Gastroesophageal sphincter (tissue), 4 donors: ENCODE results near the gene GSTM1. TPM values are rescaled to one million over a fixed set of nuclear protein-coding genes. Genes with fewer than 3 reads are reported as not detected.
"Not testable (repeated sequence)": the region's sequence is repeated elsewhere in the genome, so short reads cannot be mapped to it uniquely, and the experiment has no call there.

ENCODE experiments used
- ATAC-seq: fragments of 150-250 bp; one replicate; pipeline ENCODE4 v1.9.1; 2016; ENCODE audit warnings: mild to moderate bottlenecking, moderate library complexity
- H3K27ac ChIP-seq, 4 donors: fragments of 200-600 bp; sonication (generic) in 3 of 4; 1 replicate in 3 of 4; 2 replicates in 1 of 4; pipeline ENCODE4 v1.5.1; 2016 to 2019
- H3K27me3 ChIP-seq: fragments of 200-600 bp; sonication (generic); one replicate; pipeline ENCODE4 v1.5.1; 2019
- H3K36me3 ChIP-seq, 2 donors: fragments of 200-600 bp; sonication (generic); one replicate each; pipeline ENCODE4 v1.5.1; 2019; ENCODE audit warnings: control low read depth in 1 of 2
- H3K4me1 ChIP-seq, 3 donors: fragments of 200-600 bp; sonication (generic); 1 replicate in 2 of 3; 2 replicates in 1 of 3; pipeline ENCODE4 v1.5.1; 2016 to 2019; ENCODE audit warnings: control low read depth in 2 of 3
- H3K4me3 ChIP-seq, 2 donors: fragments of 200-600 bp; sonication (generic); one replicate each; pipeline ENCODE4 v1.5.1; 2019; ENCODE audit warnings: mild to moderate bottlenecking in 1 of 2, moderate library complexity in 1 of 2
- H3K9me3 ChIP-seq, 3 donors: fragments of 200-600 bp; sonication (generic); one replicate each; pipeline ENCODE4 v1.5.1; 2017 to 2019; ENCODE audit warnings: control low read depth in 2 of 3
- CTCF ChIP-seq, 4 experiments: fragments of 200-600 bp in 2 of 4; fragments of 450-650 bp in 2 of 4; sonication (generic) in 1 of 4; IDR thresholded peaks; one replicate each; pipeline ENCODE4 v1.5.1; 2017 to 2019; ENCODE audit warnings: antibody characterized with exemption in 4 of 4, mild to moderate bottlenecking in 2 of 4, moderate library complexity in 2 of 4
- EP300 ChIP-seq: sonication (generic); formaldehyde crosslinking; IDR thresholded peaks from one replicate; pipeline ENCODE4 v1.6.1; 2017; ENCODE audit warnings: antibody characterized with exemption, mild to moderate bottlenecking
- POLR2A ChIP-seq, 2 donors: fragments of 450-650 bp; IDR thresholded peaks; one replicate each; pipeline ENCODE4 v1.6.1; 2017; ENCODE audit warnings: antibody characterized with exemption in 2 of 2, mild to moderate bottlenecking in 2 of 2, moderate library complexity in 1 of 2
- POLR2AphosphoS5 ChIP-seq: sonication (generic); formaldehyde crosslinking; IDR thresholded peaks from one replicate; pipeline ENCODE4 v1.6.1; 2017; ENCODE audit warnings: antibody characterized with exemption
- whole genome bisulfite sequencing, 2 donors: methylation state at CpG; one replicate each; pipeline ENCODE4 v1.1.5; 2018; ENCODE audit warnings: low coverage in 1 of 2; 5-methylcytosine and 5-hydroxymethylcytosine counted together
- total RNA-seq, 4 donors: library from RNA; depleted of rRNA; stranded (reverse); fragments of >200 nt; gene quantifications; one replicate each; pipeline ENCODE4 v1.1.0, GENCODE V29; 2016

The GSTM1 gene
- total RNA-seq, 4 donors from 2014 or later = 33.1 TPM; not detected in 3

GRCh38 chr1:109677459-109677858 lies 10.2 kb upstream of the GSTM1 start:
- no peaks in the 10 kb centered on the region for H3K9me3 ChIP-seq
- H3K36me3 ChIP-seq = peaks cover 0 to 15% of the 10 kb centered on the region in 2 donors
- 59% methylated on average over 3 of the region's 3 CpGs for WGBS, 2 donors
- H3K4me3 ChIP-seq = no peak overlapping the region
- no peaks in the 10 kb centered on the region for H3K27me3 ChIP-seq
- no peak overlapping the region for H3K27ac ChIP-seq
- ATAC-seq = no peak
- TF ChIP-seq CTCF (IDR thresholded peaks at IDR 0.05) = no peak
- TF ChIP-seq EP300 = no peak
- no peaks in the 10 kb centered on the region for H3K4me1 ChIP-seq

- not testable (repeated sequence) for H3K4me3 ChIP-seq, H3K36me3 ChIP-seq, H3K4me1 ChIP-seq, H3K9me3 ChIP-seq, H3K27me3 ChIP-seq, H3K27ac ChIP-seq, ATAC-seq
- WGBS, 2 donors = 74 to 100% methylated on average over 2 of the region's 2 CpGs
Observed at GRCh38 chr1:109678637-109679036, 9.0 kb upstream of the GSTM1 start.

- not testable (repeated sequence) for H3K27me3 ChIP-seq, H3K36me3 ChIP-seq, ATAC-seq, H3K4me1 ChIP-seq, H3K4me3 ChIP-seq, H3K27ac ChIP-seq, H3K9me3 ChIP-seq
- WGBS, 2 donors = 100% methylated on average over 2 of the region's 6 CpGs; no CpG with 5 or more reads in 1 of the 2 donors
Observed at GRCh38 chr1:109684777-109685176, 2.8 kb upstream of the GSTM1 start.

GRCh38 chr1:109685399-109685798 lies 2.2 kb upstream of the GSTM1 start:
- ATAC-seq = not testable (repeated sequence)
- no CpG with 5 or more reads among the region's 1 CpG for WGBS, 2 donors

GRCh38 chr1:109685890-109686289 lies 1.7 kb upstream of the GSTM1 start:
- H3K9me3 ChIP-seq, H3K27ac ChIP-seq, ATAC-seq, H3K4me1 ChIP-seq, H3K27me3 ChIP-seq, H3K36me3 ChIP-seq, H3K4me3 ChIP-seq: not testable (repeated sequence)
- no CpG with 5 or more reads among the region's 4 CpGs for WGBS, 2 donors

More at GRCh38 chr1:109685399-109685798, 2.2 kb upstream of the GSTM1 start:
- not testable (repeated sequence) for H3K36me3 ChIP-seq, H3K27me3 ChIP-seq, H3K27ac ChIP-seq, H3K4me1 ChIP-seq, H3K9me3 ChIP-seq, H3K4me3 ChIP-seq

GRCh38 chr1:109687109-109687508 lies 508 bp upstream of the GSTM1 start:
- not testable (repeated sequence) for H3K4me3 ChIP-seq
- no CpG with 5 or more reads among the region's 11 CpGs for WGBS, 2 donors

GRCh38 chr1:109689844-109690405 lies 2.3 kb downstream of the GSTM1 start:
- no peaks in the 10 kb centered on the region for H3K27me3 ChIP-seq
- H3K9me3 ChIP-seq = no peaks in the 10 kb centered on the region
- H3K27ac ChIP-seq = no peak overlapping the region
- no peaks in the 10 kb centered on the region for H3K36me3 ChIP-seq
- no peak for ATAC-seq
- H3K4me3 ChIP-seq = no peak overlapping the region
- no CpG with 5 or more reads among the region's 6 CpGs for WGBS, 2 donors
- TF ChIP-seq POLR2AphosphoS5 (no peak), EP300 (no peak), POLR2A (IDR thresholded peaks at IDR 0.05) (no peak), CTCF (IDR thresholded peaks at IDR 0.05) (no peak)
- no peaks in the 10 kb centered on the region for H3K4me1 ChIP-seq

More at GRCh38 chr1:109687109-109687508, 508 bp upstream of the GSTM1 start:
- peak overlapping the region in 1 of 4 donors; percentile 80 for H3K27ac ChIP-seq
- not testable (repeated sequence) for H3K36me3 ChIP-seq, ATAC-seq, H3K9me3 ChIP-seq, H3K4me1 ChIP-seq, H3K27me3 ChIP-seq

- H3K27ac ChIP-seq = no peak overlapping the region
- H3K27me3 ChIP-seq = no peaks in the 10 kb centered on the region
- no peaks in the 10 kb centered on the region for H3K9me3 ChIP-seq
- TF ChIP-seq POLR2AphosphoS5 (no peak), CTCF (IDR thresholded peaks at IDR 0.05) (no peak), POLR2A (IDR thresholded peaks at IDR 0.05) (no peak), EP300 (no peak)
- 0% methylated on average over 1 of the region's 6 CpGs; no CpG with 5 or more reads in 1 of the 2 donors for WGBS, 2 donors
- ATAC-seq = peak; percentile 54
- H3K4me1 ChIP-seq = no peaks in the 10 kb centered on the region
- H3K36me3 ChIP-seq = no peaks in the 10 kb centered on the region
- no peak overlapping the region for H3K4me3 ChIP-seq
Observed at GRCh38 chr1:109691759-109692158, 4.1 kb downstream of the GSTM1 start.

- not testable (repeated sequence) for ATAC-seq, H3K4me3 ChIP-seq, H3K9me3 ChIP-seq, H3K27me3 ChIP-seq, H3K4me1 ChIP-seq, H3K36me3 ChIP-seq, H3K27ac ChIP-seq
- WGBS, 2 donors = 80% methylated on average over 1 of the region's 5 CpGs; no CpG with 5 or more reads in 1 of the 2 donors
Observed at GRCh38 chr1:109694400-109694799, 6.8 kb downstream of the GSTM1 start.

- H3K27ac ChIP-seq, H3K9me3 ChIP-seq, H3K4me3 ChIP-seq, H3K4me1 ChIP-seq, ATAC-seq, H3K27me3 ChIP-seq, H3K36me3 ChIP-seq: not testable (repeated sequence)
- WGBS, 2 donors = no CpG with 5 or more reads among the region's 3 CpGs
Observed at GRCh38 chr1:109695138-109695537, 7.5 kb downstream of the GSTM1 start.
